ENCODE data around the gene TRIM28. TPM values are rescaled to one million over a fixed set of nuclear protein-coding genes. Genes with fewer than 3 reads are reported as not detected.

TRIM28 gene
- total RNA-seq, 1 experiment from 2014 or later: 863 TPM

GRCh38 chr19:58519355-58520256 lies 24.3 kb upstream of the TRIM28 start, which contains the start of gene ZBTB45:
TSS of gene ZBTB45 (minus strand) at chr19:58519810. CDS start at chr19:58517673, 2,137 bp downstream.
- H3K9me3 ChIP-seq: no peaks in the 10 kb centered on the region
- peaks cover 13% of the 10 kb centered on the region for H3K4me1 ChIP-seq
- H3K27ac Mint-ChIP-seq (ENCODE audit: unreplicated experiment): peak within 1 kb of the TSS; percentile 85
- peak; percentile 64 to 93 for TF ChIP-seq CTCF (IDR thresholded peaks at IDR 0.05; ENCODE audit: insufficient read depth in 1 of 2, low read depth in 1 of 2, low read length in 1 of 2, severe bottlenecking in 1 of 2, unreplicated experiment in 1 of 2)
- ChIA-PET POLR2A (interaction anchor here (0.6 to 2.2 kb wide), 8 partner anchors 18 to 280 kb away, joined by 3 to 37 read pairs (median 4); partner anchors contain the start of genes TRIM28, UBE2M and ZNF584), CTCF (interaction anchor here (0.9 to 2.2 kb wide), 11 partner anchors 15 to 157 kb away, joined by 3 to 22 read pairs (median 4); partner anchors contain the start of genes CHMP2A, TRIM28, ZNF324B and ZNF497)
- no peaks in the 10 kb centered on the region for H3K9me3 Mint-ChIP-seq (ENCODE audit: unreplicated experiment)
- intact Hi-C loops (cut with micrococcal nuclease; ENCODE audit: unreplicated experiment): loop anchor here (1.0 to 2.0 kb wide), 8 partner anchors 19 to 191 kb away; partner anchors contain the start of genes RPS5, TRIM28, UBE2M and ZNF324
- peaks cover 34% of the 10 kb centered on the region for H3K36me3 Mint-ChIP-seq (ENCODE audit: insufficient read depth, unreplicated experiment)
- BruUV-seq (replicated peaks): TSS peak; percentile 40
- H3K4me3 Mint-ChIP-seq (ENCODE audit: unreplicated experiment): peak within 1 kb of the TSS; percentile 85
- peak within 1 kb of the TSS; percentile 55 for H3K4me3 ChIP-seq (ENCODE audit: low read depth, low read length)
- H3K4me1 Mint-ChIP-seq (ENCODE audit: low read depth, unreplicated experiment): peaks cover 20% of the 10 kb centered on the region
- H3K36me3 ChIP-seq (ENCODE audit: control insufficient read depth, insufficient read depth, low read length): peaks cover 3% of the 10 kb centered on the region; the same call in 1 of the 2 replicates
- H3K27me3 ChIP-seq (replicated peaks; ENCODE audit: control insufficient read depth, insufficient read depth, low read length): no peaks in the 10 kb centered on the region
- no peaks in the 10 kb centered on the region for H3K27me3 Mint-ChIP-seq (ENCODE audit: insufficient read depth, unreplicated experiment)
- peak; percentile 94 to 95 for DNase-seq

GRCh38 chr19:58520257-58520599 lies 23.6 kb upstream of the TRIM28 start:
- Histone ChIP-seq H3K4me1 (peaks cover 13% of the 10 kb centered on the region), H3K4me3 (ENCODE audit: low read depth, low read length) (peak overlapping the region; percentile 55), H3K9me3 (no peaks in the 10 kb centered on the region), H3K27me3 (replicated peaks; ENCODE audit: control insufficient read depth, insufficient read depth, low read length) (no peaks in the 10 kb centered on the region), H3K36me3 (ENCODE audit: control insufficient read depth, insufficient read depth, low read length) (peaks cover 3% of the 10 kb centered on the region; the same call in 1 of the 2 replicates)
- ChIA-PET CTCF (interaction anchor here (0.9 to 2.2 kb wide), 6 partner anchors 20 to 158 kb away, joined by 3 to 22 read pairs (median 7); partner anchors contain the start of genes CHMP2A, TRIM28 and ZNF497), POLR2A (interaction anchor here (1.0 to 2.2 kb wide), 6 partner anchors 18 to 156 kb away, joined by 3 to 37 read pairs (median 4); partner anchors contain the start of genes TRIM28, UBE2M and ZNF584)
- no peak for DNase-seq
- Mint-ChIP-seq H3K36me3 (ENCODE audit: insufficient read depth, unreplicated experiment) (peaks cover 28% of the 10 kb centered on the region), H3K4me1 (ENCODE audit: low read depth, unreplicated experiment) (peaks cover 20% of the 10 kb centered on the region), H3K27me3 (ENCODE audit: insufficient read depth, unreplicated experiment) (no peaks in the 10 kb centered on the region), H3K9me3 (ENCODE audit: unreplicated experiment) (no peaks in the 10 kb centered on the region), H3K4me3 (ENCODE audit: unreplicated experiment) (peak overlapping the region; percentile 85), H3K27ac (ENCODE audit: unreplicated experiment) (peak overlapping the region; percentile 85)
- TF ChIP-seq CTCF (IDR thresholded peaks at IDR 0.05; ENCODE audit: insufficient read depth in 1 of 2, low read depth in 1 of 2, low read length in 1 of 2, severe bottlenecking in 1 of 2, unreplicated experiment in 1 of 2): no peak
- intact Hi-C loops (cut with micrococcal nuclease; ENCODE audit: unreplicated experiment): no loop called here
- TSS peak; percentile 97 for BruUV-seq (replicated peaks)

GRCh38 chr19:58521651-58522050 lies 22.2 kb upstream of the TRIM28 start:
- ChIA-PET POLR2A (interaction anchor here (0.6 to 0.8 kb wide), 4 partner anchors 10 to 38 kb away, joined by 3 to 10 read pairs (median 4); partner anchors contain the start of gene TRIM28), CTCF (interaction anchor here (0.7 to 1.1 kb wide), 2 partner anchors 22 kb away, joined by 4 to 5 read pairs; partner anchors contain the start of gene TRIM28)
- Histone ChIP-seq H3K4me1 (peaks cover 13% of the 10 kb centered on the region), H3K36me3 (ENCODE audit: control insufficient read depth, insufficient read depth, low read length) (peaks cover 3% of the 10 kb centered on the region; the same call in 1 of the 2 replicates), H3K4me3 (ENCODE audit: low read depth, low read length) (no peak overlapping the region), H3K9me3 (no peaks in the 10 kb centered on the region), H3K27me3 (replicated peaks; ENCODE audit: control insufficient read depth, insufficient read depth, low read length) (no peaks in the 10 kb centered on the region)
- Mint-ChIP-seq H3K27me3 (ENCODE audit: insufficient read depth, unreplicated experiment) (no peaks in the 10 kb centered on the region), H3K4me1 (ENCODE audit: low read depth, unreplicated experiment) (peaks cover 20% of the 10 kb centered on the region), H3K4me3 (ENCODE audit: unreplicated experiment) (peak overlapping the region; percentile 31), H3K27ac (ENCODE audit: unreplicated experiment) (no peak overlapping the region), H3K36me3 (ENCODE audit: insufficient read depth, unreplicated experiment) (peaks cover 22% of the 10 kb centered on the region), H3K9me3 (ENCODE audit: unreplicated experiment) (no peaks in the 10 kb centered on the region)
- intact Hi-C loops (cut with micrococcal nuclease; ENCODE audit: unreplicated experiment): no loop called here
- BruUV-seq (replicated peaks): no TSS peak
- no peak for TF ChIP-seq CTCF (IDR thresholded peaks at IDR 0.05; ENCODE audit: insufficient read depth in 1 of 2, low read depth in 1 of 2, low read length in 1 of 2, severe bottlenecking in 1 of 2, unreplicated experiment in 1 of 2)
- DNase-seq: no peak
